GM12875 (cell line): ENCODE data around the gene CHMP6.

Experiments used
- H3K4me3 ChIP-seq: one replicate; pipeline ENCODE4 v1.5.1; 2011; ENCODE audit warnings: low read depth, low read length, control low read depth
- CTCF ChIP-seq: IDR thresholded peaks from 2 replicates; pipeline ENCODE4 v1.5.1; 2011; ENCODE audit warnings: low read depth, mild to moderate bottlenecking, control low read depth, inconsistent platforms, low read length, moderate library complexity, borderline replicate concordance; ENCODE audit not compliant: insufficient read depth

CHMP6 gene

GRCh38 chr17:80957461-80957941 is 34.1 kb upstream of the CHMP6 start:
- H3K4me3 ChIP-seq = no peak overlapping the region
- no peak for TF ChIP-seq CTCF

GRCh38 chr17:80959330-80960036 is 32.2 kb upstream of the CHMP6 start:
- TF ChIP-seq CTCF = no peak

GRCh38 chr17:80960037-80960796 is 31.4 kb upstream of the CHMP6 start:
- H3K4me3 ChIP-seq = no peak overlapping the region
- no peak for TF ChIP-seq CTCF

More at GRCh38 chr17:80959330-80960036, 32.2 kb upstream of the CHMP6 start:
- H3K4me3 ChIP-seq = no peak overlapping the region

- no peak for TF ChIP-seq CTCF
- no peak overlapping the region for H3K4me3 ChIP-seq
Measured at GRCh38 chr17:80960797-80961452, 30.7 kb upstream of the CHMP6 start.

GRCh38 chr17:80961541-80962330 is 29.9 kb upstream of the CHMP6 start:
- TF ChIP-seq CTCF = no peak
- no peak overlapping the region for H3K4me3 ChIP-seq

- H3K4me3 ChIP-seq = no peak overlapping the region
- no peak for TF ChIP-seq CTCF
Measured at GRCh38 chr17:80962356-80963329, 29.0 kb upstream of the CHMP6 start.
